RWPE1 (cell line): Measurements from ENCODE around the gene DNHD1.
A peak's percentile ranks its signal among the peaks of the same experiment; 100 is the strongest.

Experiments
- CTCF ChIA-PET: fragments of 350-600 bp; sonication (Branson Sonifier 250); formaldehyde crosslinking; extraction: SDS; loops from one replicate; lab custom pipeline; 2021; lab: Yijun Ruan, JAX
- POLR2A ChIA-PET: fragments of 400-600 bp; formaldehyde crosslinking; extraction: SDS; loops from one replicate; lab custom pipeline; 2020; ENCODE audit warnings: antibody characterized with exemption; ENCODE audit not compliant: low non-redundant PET; lab: Yijun Ruan, JAX
- DNase-seq: peaks from one replicate; pipeline ENCODE4 v3.0.0; 2012; ENCODE audit warnings: low spot score
- H3K27ac ChIP-seq: fragments of 450-650 bp; 2 replicates; pipeline ENCODE4 v1.5.1; 2017
- CTCF ChIP-seq: fragments of 450-650 bp; conservative IDR thresholded peaks from 2 replicates; pipeline ENCODE4 v1.5.1; 2017; ENCODE audit warnings: low read depth, mild to moderate bottlenecking

The DNHD1 gene

GRCh38 chr11:6469599-6469998 is 27.5 kb upstream of the DNHD1 start:
- DNase-seq = no peak
- CTCF ChIA-PET = interaction anchor here (1.5 kb wide), 1 partner anchor 62 kb away, joined by 5 read pairs; no protein-coding TSS in a partner anchor
- no peak overlapping the region for H3K27ac ChIP-seq
- TF ChIP-seq CTCF = no peak
- POLR2A ChIA-PET = no interaction called here

- ChIA-PET POLR2A (no interaction called here), CTCF (interaction anchor here (0.6 to 1.6 kb wide), 3 partner anchors 93 to 223 kb away, joined by 3 to 5 read pairs (median 5); no protein-coding TSS in a partner anchor)
- TF ChIP-seq CTCF = no peak
- peak overlapping the region; percentile 86 for H3K27ac ChIP-seq
- no peak for DNase-seq
Measured at GRCh38 chr11:6472934-6473333, 24.1 kb upstream of the DNHD1 start.

GRCh38 chr11:6473451-6474412 is 23.3 kb upstream of the DNHD1 start, which contains the start of gene TRIM3:
Gene TRIM3, minus strand, starts transcription at chr11:6473941. Its CDS starts 8,246 bp downstream, at chr11:6465695.
- peak within 1 kb of the TSS; percentile 86 for H3K27ac ChIP-seq
- POLR2A ChIA-PET = no interaction called here
- no peak; the same call in 1 of the 2 replicates for TF ChIP-seq CTCF

GRCh38 chr11:6474413-6474792 is 22.7 kb upstream of the DNHD1 start:
- no peak for TF ChIP-seq CTCF
- DNase-seq = no peak
- CTCF ChIA-PET = interaction anchor here (0.6 to 0.9 kb wide), 2 partner anchors 95 to 151 kb away, joined by 3 to 5 read pairs; no protein-coding TSS in a partner anchor
- peak overlapping the region; percentile 86 for H3K27ac ChIP-seq
- POLR2A ChIA-PET = no interaction called here

More at GRCh38 chr11:6473451-6474412, 23.3 kb upstream of the DNHD1 start, which contains the start of gene TRIM3:
- CTCF ChIA-PET = interaction anchor here (0.6 to 1.6 kb wide), 3 partner anchors 94 to 222 kb away, joined by 3 to 5 read pairs (median 5); no protein-coding TSS in a partner anchor
- DNase-seq = peak; percentile 97

GRCh38 chr11:6474806-6475500 is 22.1 kb upstream of the DNHD1 start:
- CTCF ChIA-PET = interaction anchor here (0.6 to 0.9 kb wide), 2 partner anchors 96 to 152 kb away, joined by 3 to 5 read pairs; no protein-coding TSS in a partner anchor
- no peak for TF ChIP-seq CTCF
- H3K27ac ChIP-seq = peak overlapping the region; percentile 86
- POLR2A ChIA-PET = no interaction called here
- no peak for DNase-seq

GRCh38 chr11:6475936-6476335 is 21.1 kb upstream of the DNHD1 start:
- no peak for TF ChIP-seq CTCF
- ChIA-PET CTCF (interaction anchor here (0.6 kb wide), 1 partner anchor 42 kb away, joined by 3 read pairs; no protein-coding TSS in a partner anchor), POLR2A (no interaction called here)
- no peak for DNase-seq
- H3K27ac ChIP-seq = peak overlapping the region; percentile 86
